WI38 (cell line): ENCODE results near the gene C1orf52.

Experiments used
- H3K4me3 ChIP-seq: 2 replicates; pipeline ENCODE4 v1.5.1; 2011; ENCODE audit warnings: low read depth, mild to moderate bottlenecking, control low read depth, low read length
- CTCF ChIP-seq: IDR thresholded peaks from 2 replicates; pipeline ENCODE4 v1.5.1; 2012; ENCODE audit warnings: low read depth, mild to moderate bottlenecking, control low read depth, low read length

C1orf52 gene

GRCh38 chr1:85289207-85289847, 29.9 kb upstream of the C1orf52 start:
- no peak overlapping the region for H3K4me3 ChIP-seq
- no peak for TF ChIP-seq CTCF

- no peak for TF ChIP-seq CTCF
- no peak overlapping the region for H3K4me3 ChIP-seq
Observed at GRCh38 chr1:85284202-85284601, 24.7 kb upstream of the C1orf52 start.

- no peak for TF ChIP-seq CTCF
- no peak overlapping the region for H3K4me3 ChIP-seq
Observed at GRCh38 chr1:85283475-85284199, 24.2 kb upstream of the C1orf52 start.

- TF ChIP-seq CTCF = 0 out of 2 replicates have a peak, but pooled peaks have one; percentile 7
- H3K4me3 ChIP-seq = no peak overlapping the region
Observed at GRCh38 chr1:85282424-85282823, 23.0 kb upstream of the C1orf52 start.

- no peak overlapping the region for H3K4me3 ChIP-seq
Observed at GRCh38 chr1:85280636-85281035, 21.2 kb upstream of the C1orf52 start.

GRCh38 chr1:85279458-85280080, 20.1 kb upstream of the C1orf52 start:
- peak overlapping the region; percentile 41 for H3K4me3 ChIP-seq
- no peak for TF ChIP-seq CTCF

More at GRCh38 chr1:85280636-85281035, 21.2 kb upstream of the C1orf52 start:
- no peak for TF ChIP-seq CTCF

GRCh38 chr1:85278853-85279314, 19.4 kb upstream of the C1orf52 start:
- TF ChIP-seq CTCF = no peak
- H3K4me3 ChIP-seq = peak overlapping the region; percentile 41
